Measurements from ENCODE around the gene EIF1AX. TPM values are rescaled to one million over a fixed set of nuclear protein-coding genes. Genes with fewer than 3 reads are reported as not detected.

The EIF1AX gene
- total RNA-seq, 1 donor, result 112 TPM

DNA sequence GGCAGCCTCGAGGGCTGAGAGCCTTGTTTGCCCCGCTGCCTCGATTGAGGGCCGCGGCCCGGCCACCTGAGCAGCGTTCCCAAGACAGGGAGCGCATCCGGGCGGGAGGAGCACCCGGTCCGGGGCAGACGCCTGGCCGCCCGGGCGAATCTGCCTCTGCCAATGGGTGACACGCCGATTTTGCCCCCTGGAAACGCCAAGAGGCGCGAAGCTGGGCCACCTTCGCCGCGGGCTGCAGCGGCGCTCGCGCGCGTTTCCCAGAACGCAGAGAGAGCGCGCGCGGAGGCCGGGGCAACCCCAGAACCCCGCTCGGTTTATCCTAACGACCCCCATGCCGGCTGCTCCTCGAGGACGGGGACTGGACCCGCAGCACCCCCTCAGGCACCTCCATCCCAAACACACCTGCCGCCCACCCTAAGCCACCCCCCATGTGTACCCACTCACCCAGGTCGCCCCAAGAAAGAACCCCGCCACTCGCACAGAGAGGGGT, 25.5 kb downstream of the EIF1AX start:
- H3K4me3 ChIP-seq (ENCODE audit: low read depth, low read length), result peak overlapping the region; percentile 33
- DNase-seq (ENCODE audit: low read depth), result no peak
- TF ChIP-seq, protein P1, sequence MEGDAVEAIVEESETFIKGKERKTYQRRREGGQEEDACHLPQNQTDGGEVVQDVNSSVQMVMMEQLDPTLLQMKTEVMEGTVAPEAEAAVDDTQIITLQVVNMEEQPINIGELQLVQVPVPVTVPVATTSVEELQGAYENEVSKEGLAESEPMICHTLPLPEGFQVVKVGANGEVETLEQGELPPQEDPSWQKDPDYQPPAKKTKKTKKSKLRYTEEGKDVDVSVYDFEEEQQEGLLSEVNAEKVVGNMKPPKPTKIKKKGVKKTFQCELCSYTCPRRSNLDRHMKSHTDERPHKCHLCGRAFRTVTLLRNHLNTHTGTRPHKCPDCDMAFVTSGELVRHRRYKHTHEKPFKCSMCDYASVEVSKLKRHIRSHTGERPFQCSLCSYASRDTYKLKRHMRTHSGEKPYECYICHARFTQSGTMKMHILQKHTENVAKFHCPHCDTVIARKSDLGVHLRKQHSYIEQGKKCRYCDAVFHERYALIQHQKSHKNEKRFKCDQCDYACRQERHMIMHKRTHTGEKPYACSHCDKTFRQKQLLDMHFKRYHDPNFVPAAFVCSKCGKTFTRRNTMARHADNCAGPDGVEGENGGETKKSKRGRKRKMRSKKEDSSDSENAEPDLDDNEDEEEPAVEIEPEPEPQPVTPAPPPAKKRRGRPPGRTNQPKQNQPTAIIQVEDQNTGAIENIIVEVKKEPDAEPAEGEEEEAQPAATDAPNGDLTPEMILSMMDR (IDR thresholded peaks at IDR 0.05; ENCODE audit: insufficient read depth, low read length), result no peak

DNA sequence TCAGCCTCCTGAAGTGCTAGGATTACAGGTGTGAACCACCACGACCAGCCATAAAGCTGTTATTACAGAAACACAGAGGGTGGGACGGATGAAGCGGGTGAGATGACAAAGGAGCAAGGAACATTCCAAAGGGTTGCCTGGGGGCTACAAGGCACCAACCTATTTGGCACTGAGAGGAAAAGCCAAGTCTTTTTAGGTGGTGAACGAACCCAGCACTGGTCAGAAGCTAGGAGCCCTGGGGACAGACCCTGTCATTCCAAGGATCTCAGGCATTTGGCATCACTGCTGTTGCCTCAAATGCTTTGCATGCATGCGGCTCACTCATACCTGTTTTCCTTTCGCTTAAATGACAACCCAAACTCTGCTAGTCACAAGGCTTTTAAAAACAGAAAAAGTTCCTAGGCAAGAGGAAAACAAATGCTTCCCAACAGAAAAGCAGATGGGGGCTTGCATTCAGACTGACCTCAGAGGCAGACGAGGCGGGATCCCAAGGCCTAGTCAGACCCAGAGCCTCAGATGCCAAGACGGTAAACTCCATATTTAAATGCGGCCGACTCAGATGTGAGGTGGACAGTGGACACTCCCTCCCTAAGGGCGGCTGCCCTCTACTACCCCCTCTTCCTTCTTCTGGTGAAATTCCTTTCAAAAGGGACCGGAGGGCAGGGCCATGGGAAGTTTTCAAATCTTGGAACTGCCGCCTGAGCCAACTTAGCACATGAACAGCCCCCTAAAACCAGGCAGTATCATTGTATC, 29.4 kb downstream of the EIF1AX start:
- no peak overlapping the region for H3K4me3 ChIP-seq (ENCODE audit: low read depth, low read length)
- TF ChIP-seq, protein P1 (IDR thresholded peaks at IDR 0.05; ENCODE audit: insufficient read depth, low read length), result no peak
- DNase-seq (ENCODE audit: low read depth), result no peak

DNA sequence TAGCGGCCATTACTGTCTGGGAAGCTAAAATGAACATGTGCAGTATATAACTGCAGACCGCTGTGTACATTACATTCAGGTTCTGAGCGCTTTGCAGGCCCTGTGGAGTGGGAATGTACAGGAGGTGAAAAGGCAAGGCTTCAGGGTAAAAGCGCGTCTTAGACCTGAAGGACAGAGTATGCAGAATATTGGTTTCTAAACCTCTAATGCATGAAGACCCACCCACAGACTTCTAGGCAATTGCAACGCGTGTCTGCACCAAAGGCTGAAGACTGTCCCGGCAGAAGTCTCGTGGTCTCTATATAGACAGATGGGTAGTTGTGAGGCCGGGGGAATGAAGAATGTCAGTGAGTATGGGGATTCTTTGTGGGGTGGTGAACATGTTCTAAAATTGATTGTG, 30.4 kb downstream of the EIF1AX start:
- TF ChIP-seq, protein P1 (IDR thresholded peaks at IDR 0.05; ENCODE audit: insufficient read depth, low read length), result no peak
- no peak for DNase-seq (ENCODE audit: low read depth)
- no peak overlapping the region for H3K4me3 ChIP-seq (ENCODE audit: low read depth, low read length)

DNA sequence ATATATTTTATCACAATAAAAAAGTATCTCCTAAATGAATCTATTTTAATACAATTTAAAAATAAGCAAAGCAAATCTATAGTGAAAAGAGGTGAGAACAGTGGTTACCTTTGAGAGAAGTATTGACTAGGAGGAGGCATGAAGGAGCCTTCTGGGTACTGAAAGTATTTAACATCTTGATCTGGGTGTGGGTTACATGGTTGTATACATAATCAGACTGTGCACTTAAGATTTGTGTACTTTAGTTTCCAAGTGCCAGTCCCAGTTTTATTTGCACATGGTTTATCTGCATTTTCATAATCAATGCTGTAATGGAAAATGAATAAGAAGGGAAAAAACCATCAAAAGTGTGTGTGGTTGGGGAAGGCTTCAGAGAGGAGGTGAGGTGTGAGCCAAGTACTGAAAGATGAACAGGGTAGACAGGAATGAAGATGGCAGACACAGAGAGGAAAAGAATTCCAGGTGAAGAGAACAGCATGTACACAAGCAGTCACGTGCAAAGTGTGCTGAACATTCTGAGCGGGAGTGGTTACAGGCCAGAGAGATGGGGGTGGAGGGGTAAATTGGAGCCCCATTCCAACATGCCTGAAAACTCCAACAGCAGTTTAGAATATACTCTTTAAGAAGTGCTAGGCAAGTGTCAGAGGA, 39.6 kb downstream of the EIF1AX start:
- H3K4me3 ChIP-seq (ENCODE audit: low read depth, low read length), result no peak overlapping the region
- DNase-seq (ENCODE audit: low read depth), result no peak
- TF ChIP-seq, protein P1 (IDR thresholded peaks at IDR 0.05; ENCODE audit: insufficient read depth, low read length), result no peak

DNA sequence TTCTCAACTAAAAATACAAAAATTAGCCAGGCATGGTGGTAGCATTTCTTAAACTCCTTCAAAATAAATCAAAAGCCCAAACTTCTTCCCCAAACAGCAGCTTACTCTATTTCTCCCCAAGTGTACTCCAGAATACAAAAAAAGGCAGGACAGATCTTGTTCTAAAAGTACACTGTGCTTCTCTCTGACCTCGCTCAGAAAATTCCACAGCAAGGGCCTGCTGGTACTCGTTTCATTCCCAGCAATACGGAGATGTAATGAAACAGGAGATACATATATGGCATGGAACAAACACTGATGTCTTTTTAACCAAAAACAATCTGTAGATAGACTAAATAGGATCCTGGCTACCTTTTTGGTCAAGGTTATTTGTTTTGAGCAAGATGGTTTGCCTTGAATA, 50.1 kb downstream of the EIF1AX start:
- DNase-seq (ENCODE audit: low read depth), result no peak

DNA sequence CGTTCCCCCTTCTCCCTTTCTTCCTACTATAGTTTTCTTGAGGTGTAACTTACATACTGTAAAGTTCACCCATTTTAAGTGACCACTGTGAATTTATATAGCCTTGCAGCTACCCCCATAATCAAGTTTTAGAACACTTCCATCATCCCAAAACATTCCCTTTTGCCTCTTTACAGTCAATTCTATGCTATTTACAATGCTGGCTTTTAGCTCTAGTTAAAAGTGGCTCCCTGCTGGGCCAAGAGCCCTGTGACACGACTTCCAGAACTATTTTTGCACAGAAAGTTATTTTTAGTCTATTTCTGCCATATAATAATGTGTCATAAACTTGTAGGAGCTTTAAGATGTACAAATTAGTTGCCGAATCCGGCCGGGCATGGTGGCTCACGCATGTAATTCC, 51.8 kb downstream of the EIF1AX start:
- TF ChIP-seq, protein P1 (IDR thresholded peaks at IDR 0.05; ENCODE audit: insufficient read depth, low read length), result no peak
- no peak overlapping the region for H3K4me3 ChIP-seq (ENCODE audit: low read depth, low read length)

More for the DNA sequence above, 50.1 kb downstream of the EIF1AX start:
- TF ChIP-seq, protein P1 (IDR thresholded peaks at IDR 0.05; ENCODE audit: insufficient read depth, low read length), result no peak
- H3K4me3 ChIP-seq (ENCODE audit: low read depth, low read length), result no peak overlapping the region

More for the DNA sequence above, 51.8 kb downstream of the EIF1AX start:
- DNase-seq (ENCODE audit: low read depth), result no peak
